Measurements from ENCODE around the gene ESPNL. TPM values are rescaled to one million over a fixed set of nuclear protein-coding genes. Genes with fewer than 3 reads are reported as not detected.

The ESPNL gene
- total RNA-seq, 1 experiment from 2014 or later = 1.1 TPM

GRCh38 chr2:238121511-238122286 lies 21.6 kb downstream of the ESPNL start (continued):
- TF ChIP-seq, protein P1, sequence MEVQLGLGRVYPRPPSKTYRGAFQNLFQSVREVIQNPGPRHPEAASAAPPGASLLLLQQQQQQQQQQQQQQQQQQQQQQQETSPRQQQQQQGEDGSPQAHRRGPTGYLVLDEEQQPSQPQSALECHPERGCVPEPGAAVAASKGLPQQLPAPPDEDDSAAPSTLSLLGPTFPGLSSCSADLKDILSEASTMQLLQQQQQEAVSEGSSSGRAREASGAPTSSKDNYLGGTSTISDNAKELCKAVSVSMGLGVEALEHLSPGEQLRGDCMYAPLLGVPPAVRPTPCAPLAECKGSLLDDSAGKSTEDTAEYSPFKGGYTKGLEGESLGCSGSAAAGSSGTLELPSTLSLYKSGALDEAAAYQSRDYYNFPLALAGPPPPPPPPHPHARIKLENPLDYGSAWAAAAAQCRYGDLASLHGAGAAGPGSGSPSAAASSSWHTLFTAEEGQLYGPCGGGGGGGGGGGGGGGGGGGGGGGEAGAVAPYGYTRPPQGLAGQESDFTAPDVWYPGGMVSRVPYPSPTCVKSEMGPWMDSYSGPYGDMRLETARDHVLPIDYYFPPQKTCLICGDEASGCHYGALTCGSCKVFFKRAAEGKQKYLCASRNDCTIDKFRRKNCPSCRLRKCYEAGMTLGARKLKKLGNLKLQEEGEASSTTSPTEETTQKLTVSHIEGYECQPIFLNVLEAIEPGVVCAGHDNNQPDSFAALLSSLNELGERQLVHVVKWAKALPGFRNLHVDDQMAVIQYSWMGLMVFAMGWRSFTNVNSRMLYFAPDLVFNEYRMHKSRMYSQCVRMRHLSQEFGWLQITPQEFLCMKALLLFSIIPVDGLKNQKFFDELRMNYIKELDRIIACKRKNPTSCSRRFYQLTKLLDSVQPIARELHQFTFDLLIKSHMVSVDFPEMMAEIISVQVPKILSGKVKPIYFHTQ (CRISPR knock-in tag; IDR thresholded peaks at IDR 0.05) = no peak
- no peak for TF ChIP-seq HMGA2 (CRISPR knock-in tag; IDR thresholded peaks at IDR 0.05)
- TF ChIP-seq GRHL2 (CRISPR knock-in tag; IDR thresholded peaks at IDR 0.05; ENCODE audit: insufficient replicate concordance, severe bottlenecking) = no peak
- TF ChIP-seq, protein P2, sequence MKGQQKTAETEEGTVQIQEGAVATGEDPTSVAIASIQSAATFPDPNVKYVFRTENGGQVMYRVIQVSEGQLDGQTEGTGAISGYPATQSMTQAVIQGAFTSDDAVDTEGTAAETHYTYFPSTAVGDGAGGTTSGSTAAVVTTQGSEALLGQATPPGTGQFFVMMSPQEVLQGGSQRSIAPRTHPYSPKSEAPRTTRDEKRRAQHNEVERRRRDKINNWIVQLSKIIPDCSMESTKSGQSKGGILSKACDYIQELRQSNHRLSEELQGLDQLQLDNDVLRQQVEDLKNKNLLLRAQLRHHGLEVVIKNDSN (CRISPR knock-in tag; IDR thresholded peaks at IDR 0.05) = no peak
- TF ChIP-seq CBFB (CRISPR knock-in tag; IDR thresholded peaks at IDR 0.05; ENCODE audit: low read depth) = no peak
- TF ChIP-seq ZNF263 (CRISPR knock-in tag; IDR thresholded peaks at IDR 0.05; ENCODE audit: low read depth) = no peak
- TF ChIP-seq, protein P3, sequence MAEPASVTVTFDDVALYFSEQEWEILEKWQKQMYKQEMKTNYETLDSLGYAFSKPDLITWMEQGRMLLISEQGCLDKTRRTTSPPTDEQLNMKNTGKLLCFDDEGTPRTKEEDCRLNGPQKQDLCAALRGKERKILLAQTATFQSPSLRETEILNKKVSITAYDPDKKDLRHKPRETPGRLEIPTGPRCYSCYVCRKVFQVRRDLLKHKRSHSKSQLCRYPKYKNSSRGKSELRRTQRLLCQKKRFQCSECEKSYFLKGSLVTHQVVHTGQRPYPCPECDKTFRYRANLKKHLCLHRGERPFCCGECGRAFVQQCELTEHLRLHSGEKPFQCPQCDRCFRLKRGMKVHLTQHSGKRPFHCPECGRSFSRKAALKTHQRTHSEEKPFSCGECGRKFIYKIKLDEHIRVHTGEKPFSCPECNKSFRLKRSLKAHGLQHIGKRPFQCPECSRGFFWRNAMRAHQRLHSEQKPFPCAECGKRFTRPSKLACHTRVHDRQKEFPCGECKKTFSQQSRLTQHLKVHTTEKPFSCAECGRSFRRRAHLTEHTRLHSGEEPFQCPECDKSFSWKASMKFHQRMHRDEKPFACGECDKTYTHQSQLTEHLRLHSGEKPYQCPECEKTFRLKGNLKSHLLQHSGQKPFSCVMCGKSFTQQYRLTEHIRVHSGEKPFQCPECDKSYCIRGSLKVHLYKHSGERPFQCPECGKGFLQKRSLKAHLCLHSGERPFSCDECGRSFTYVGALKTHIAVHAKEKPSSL (CRISPR knock-in tag; conservative IDR thresholded peaks at IDR 0.05) = no peak

GRCh38 chr2:238122287-238123217 lies 22.4 kb downstream of the ESPNL start:
- no peak overlapping the region for H3K4me3 Mint-ChIP-seq
- H3K36me3 Mint-ChIP-seq = no peaks in the 10 kb centered on the region
- ATAC-seq = no peak
- no peak for TF ChIP-seq SMAD4 (CRISPR knock-in tag; IDR thresholded peaks at IDR 0.05)
- TF ChIP-seq, protein P3 (CRISPR knock-in tag; conservative IDR thresholded peaks at IDR 0.05) = no peak
- no peak for DNase-seq (ENCODE audit: low spot score)
- no peaks in the 10 kb centered on the region for H3K4me1 Mint-ChIP-seq
- POLR2A ChIA-PET = no interaction called here
- CTCF ChIA-PET = no interaction called here
- H3K27me3 Mint-ChIP-seq (ENCODE audit: low read depth) = no peaks in the 10 kb centered on the region
- H3K9me3 Mint-ChIP-seq = no peaks in the 10 kb centered on the region
- H3K27ac Mint-ChIP-seq = no peak overlapping the region

GRCh38 chr2:238123218-238123971 lies 23.3 kb downstream of the ESPNL start:
- CTCF ChIA-PET = interaction anchor here (1.0 kb wide), 1 partner anchor 136 kb away, joined by 3 read pairs; no protein-coding TSS in a partner anchor
- DNase-seq (ENCODE audit: low spot score) (no peak), ATAC-seq (no peak)
- H3K9me3 Mint-ChIP-seq = no peaks in the 10 kb centered on the region
- no peak overlapping the region for H3K27ac Mint-ChIP-seq
- no peak overlapping the region for H3K4me3 Mint-ChIP-seq
- TF ChIP-seq ZNF232 (CRISPR knock-in tag; IDR thresholded peaks at IDR 0.05) = no peak
- H3K4me1 Mint-ChIP-seq = no peaks in the 10 kb centered on the region
- H3K36me3 Mint-ChIP-seq = no peaks in the 10 kb centered on the region
- POLR2A ChIA-PET = no interaction called here
- H3K27me3 Mint-ChIP-seq (ENCODE audit: low read depth) = no peaks in the 10 kb centered on the region

Measured in WTC11 (cell line).